ENCODE results near the gene RIPOR3. TPM values are rescaled to one million over a fixed set of nuclear protein-coding genes. Genes with fewer than 3 reads are reported as not detected.
A peak's percentile ranks its signal among the peaks of the same experiment; 100 is the strongest.

RIPOR3 gene
- total RNA-seq, 1 donor from 2014 or later, result 0.53 TPM

GRCh38 chr20:50728486-50728980 lies 37.2 kb upstream of the RIPOR3 start:
- no peak for FAIRE-seq
- no peaks in the 10 kb centered on the region for H3K36me3 ChIP-seq (ENCODE audit: control insufficient read depth, insufficient read depth, low read length)
- H3K27me3 ChIP-seq (ENCODE audit: control insufficient read depth, insufficient read depth, low read length), result no peaks in the 10 kb centered on the region
- DNase-seq (ENCODE audit: low read depth), result no peak
- no peak overlapping the region for H3K4me3 ChIP-seq (ENCODE audit: low read depth, low read length)
- no peak for TF ChIP-seq CTCF (IDR thresholded peaks at IDR 0.05; ENCODE audit: insufficient read depth, low read length, severe bottlenecking)

- Histone ChIP-seq H3K4me3 (ENCODE audit: low read depth, low read length) (no peak overlapping the region), H3K27me3 (ENCODE audit: control insufficient read depth, insufficient read depth, low read length) (no peaks in the 10 kb centered on the region), H3K36me3 (ENCODE audit: control insufficient read depth, insufficient read depth, low read length) (no peaks in the 10 kb centered on the region)
- no peak for TF ChIP-seq CTCF (IDR thresholded peaks at IDR 0.05; ENCODE audit: insufficient read depth, low read length, severe bottlenecking)
- FAIRE-seq (no peak), DNase-seq (ENCODE audit: low read depth) (peak; percentile 72)
These were observed 36.6 kb upstream of the RIPOR3 start for GRCh38 chr20:50727792-50728485.

GRCh38 chr20:50726955-50727791 lies 35.8 kb upstream of the RIPOR3 start:
- Histone ChIP-seq H3K4me3 (ENCODE audit: low read depth, low read length) (no peak overlapping the region), H3K36me3 (ENCODE audit: control insufficient read depth, insufficient read depth, low read length) (no peaks in the 10 kb centered on the region), H3K27me3 (ENCODE audit: control insufficient read depth, insufficient read depth, low read length) (no peaks in the 10 kb centered on the region)
- DNase-seq (ENCODE audit: low read depth) (no peak), FAIRE-seq (no peak)
- no peak for TF ChIP-seq CTCF (IDR thresholded peaks at IDR 0.05; ENCODE audit: insufficient read depth, low read length, severe bottlenecking)

GRCh38 chr20:50725724-50726005 lies 34.3 kb upstream of the RIPOR3 start:
- Histone ChIP-seq H3K27me3 (ENCODE audit: control insufficient read depth, insufficient read depth, low read length) (no peaks in the 10 kb centered on the region), H3K36me3 (ENCODE audit: control insufficient read depth, insufficient read depth, low read length) (no peaks in the 10 kb centered on the region), H3K4me3 (ENCODE audit: low read depth, low read length) (no peak overlapping the region)
- TF ChIP-seq CTCF (IDR thresholded peaks at IDR 0.05; ENCODE audit: insufficient read depth, low read length, severe bottlenecking), result no peak
- FAIRE-seq (no peak), DNase-seq (ENCODE audit: low read depth) (no peak)

- no peak for TF ChIP-seq CTCF (IDR thresholded peaks at IDR 0.05; ENCODE audit: insufficient read depth, low read length, severe bottlenecking)
- DNase-seq (ENCODE audit: low read depth), result peak; percentile 97
- Histone ChIP-seq H3K36me3 (ENCODE audit: control insufficient read depth, insufficient read depth, low read length) (no peaks in the 10 kb centered on the region), H3K4me3 (ENCODE audit: low read depth, low read length) (no peak overlapping the region), H3K27me3 (ENCODE audit: control insufficient read depth, insufficient read depth, low read length) (no peaks in the 10 kb centered on the region)
- FAIRE-seq, result no peak
These were observed 33.7 kb upstream of the RIPOR3 start for GRCh38 chr20:50724851-50725723.
